H1 (cell line): Measurements from ENCODE around the gene ARAP2. TPM values are rescaled to one million over a fixed set of nuclear protein-coding genes. Genes with fewer than 3 reads are reported as not detected.

Experiments used
- CTCF ChIA-PET: fragments of 300-600 bp; sonication (Branson Sonifier 250); formaldehyde crosslinking; loops from one replicate; lab custom pipeline; 2021; ENCODE audit not compliant: partially characterized antibody; lab: Charles Lee
- POLR2A ChIA-PET: fragments of 300-600 bp; sonication (Branson Sonifier 250); formaldehyde crosslinking; loops from one replicate; lab custom pipeline; 2021; ENCODE audit warnings: inconsistent platforms; ENCODE audit not compliant: partially characterized antibody; lab: Charles Lee
- DNase-seq, 2 experiments: peaks; one replicate each; pipeline versions ENCODE4 v3.0.0 to v3.0.0-alpha.2; 2010 to 2022; ENCODE audit warnings: low spot score in 2 of 2, low read depth in 1 of 2, mixed read lengths in 1 of 2
- FAIRE-seq: peaks from 2 replicates; lab custom pipeline; 2011; peaks lifted over from hg19 to GRCh38; lab: Jason Lieb, UNC
- H2AFZ ChIP-seq: 2 replicates; pipeline ENCODE4 v1.8.1; 2012; ENCODE audit warnings: low read length, inconsistent platforms
- H2AK5ac ChIP-seq: 2 replicates; pipeline ENCODE4 v1.6.1; 2013; ENCODE audit warnings: low read depth, low read length
- H2BK120ac ChIP-seq: replicated peaks from 2 replicates; pipeline ENCODE3; 2013; ENCODE audit warnings: low read depth, low read length, inconsistent platforms
- H2BK12ac ChIP-seq: 2 replicates; pipeline ENCODE4 v1.6.1; 2013; ENCODE audit warnings: low read depth, low read length
- H2BK15ac ChIP-seq: 2 replicates; pipeline ENCODE4 v1.6.1; 2013; ENCODE audit warnings: low read length
- H2BK20ac ChIP-seq: 2 replicates; pipeline ENCODE4 v1.6.1; 2013; ENCODE audit warnings: low read length
- H2BK5ac ChIP-seq: 2 replicates; pipeline ENCODE4 v1.6.1; 2013; ENCODE audit warnings: low read depth, low read length
- H3K14ac ChIP-seq: 2 replicates; pipeline ENCODE4 v1.6.1; 2013; ENCODE audit warnings: inconsistent platforms; ENCODE audit not compliant: insufficient read length
- H3K18ac ChIP-seq: 2 replicates; pipeline ENCODE4 v1.6.1; 2013; ENCODE audit warnings: low read length; ENCODE audit errors: extremely low read depth
- H3K23ac ChIP-seq: 2 replicates; pipeline ENCODE4 v1.6.1; 2013; ENCODE audit warnings: inconsistent platforms; ENCODE audit not compliant: insufficient read length
- H3K23me2 ChIP-seq: 2 replicates; pipeline ENCODE4 v1.6.1; 2013; ENCODE audit warnings: low read depth, low read length
- H3K27ac ChIP-seq: 2 replicates; pipeline ENCODE4 v1.6.1; 2011; ENCODE audit warnings: low read depth, low read length, inconsistent platforms
- H3K27me3 ChIP-seq, 4 experiments: replicated peaks in 1 of 4; 1 replicate in 1 of 4; 2 replicates in 3 of 4; pipeline versions ENCODE4 v1.6.1 to v1.8.1; 2011 to 2013; ENCODE audit warnings: low read length in 3 of 4, mild to moderate bottlenecking in 3 of 4, inconsistent platforms in 2 of 4, mixed read lengths in 2 of 4, moderate library complexity in 1 of 4; ENCODE audit not compliant: control insufficient read depth in 3 of 4, insufficient read depth in 3 of 4; ENCODE audit errors: extremely low read depth in 1 of 4
- H3K36me3 ChIP-seq, 4 experiments: 2 replicates each; pipeline versions ENCODE4 v1.6.1 to v1.8.1; 2011 to 2013; ENCODE audit warnings: mild to moderate bottlenecking in 4 of 4, low read length in 3 of 4, moderate library complexity in 2 of 4, control low read depth in 1 of 4, inconsistent platforms in 1 of 4; ENCODE audit not compliant: insufficient read depth in 4 of 4, control insufficient read depth in 2 of 4
- H3K4ac ChIP-seq: replicated peaks from 2 replicates; pipeline ENCODE3; 2013; ENCODE audit warnings: low read length, low read depth, mixed read lengths, inconsistent platforms; ENCODE audit not compliant: insufficient read length
- H3K4me1 ChIP-seq, 4 experiments: replicated peaks in 1 of 4; 1 replicate in 1 of 4; 2 replicates in 3 of 4; pipeline versions ENCODE4 v1.6.1 to v1.8.1; 2011 to 2013; ENCODE audit warnings: low read length in 3 of 4, inconsistent platforms in 2 of 4, mixed read lengths in 1 of 4; ENCODE audit not compliant: insufficient read depth in 4 of 4, control insufficient read depth in 3 of 4
- H3K4me2 ChIP-seq, 2 experiments: 2 replicates each; pipeline versions ENCODE4 v1.6.1 to v1.8.1; 2011 to 2013; ENCODE audit warnings: low read depth in 2 of 2, low read length in 2 of 2, control low read depth in 1 of 2, inconsistent platforms in 1 of 2, mild to moderate bottlenecking in 1 of 2; ENCODE audit not compliant: insufficient read depth in 1 of 2
- H3K4me3 ChIP-seq, 4 experiments: fragments of 200-600, 300-600 bp in 1 of 4; sonication (generic), shearing (Covaris generic), sonication (Bioruptor Twin) in 1 of 4; 2 replicates each; pipeline versions ENCODE4 v1.5.1 to v1.8.1; 2011 to 2016; ENCODE audit warnings: low read length in 4 of 4, low read depth in 3 of 4, control low read depth in 2 of 4, inconsistent platforms in 2 of 4, mild to moderate bottlenecking in 2 of 4, mixed read lengths in 1 of 4, moderate library complexity in 1 of 4; ENCODE audit not compliant: insufficient read depth in 2 of 4; ENCODE audit errors: extremely low read depth in 1 of 4
- H3K56ac ChIP-seq: replicated peaks from 2 replicates; pipeline ENCODE3; 2013; ENCODE audit warnings: low read depth, mild to moderate bottlenecking, mixed read lengths, low read length, inconsistent platforms; ENCODE audit not compliant: insufficient read length
- H3K79me1 ChIP-seq: 2 replicates; pipeline ENCODE4 v1.6.1; 2013; ENCODE audit warnings: low read depth, low read length, control low read depth
- H3K79me2 ChIP-seq, 2 experiments: 2 replicates each; pipeline versions ENCODE4 v1.6.1 to v1.8.1; 2012 to 2013; ENCODE audit warnings: low read length in 2 of 2, mild to moderate bottlenecking in 2 of 2, inconsistent platforms in 1 of 2; ENCODE audit not compliant: insufficient read depth in 2 of 2, control insufficient read depth in 1 of 2
- H3K9ac ChIP-seq, 4 experiments: replicated peaks in 1 of 4; 1 replicate in 1 of 4; 2 replicates in 3 of 4; pipeline versions ENCODE4 v1.6.1 to v1.8.1; 2011 to 2013; ENCODE audit warnings: low read depth in 3 of 4, low read length in 3 of 4, control low read depth in 2 of 4, mild to moderate bottlenecking in 2 of 4, moderate library complexity in 2 of 4, inconsistent platforms in 1 of 4; ENCODE audit errors: extremely low read depth in 1 of 4
- H3K9me3 ChIP-seq, 2 experiments: 2 replicates each; pipeline versions ENCODE4 v1.6.1 to v1.8.1; 2012 to 2013; ENCODE audit warnings: mild to moderate bottlenecking in 2 of 2, moderate library complexity in 2 of 2, control low read depth in 1 of 2, inconsistent platforms in 1 of 2, low read depth in 1 of 2, low read length in 1 of 2, mixed read lengths in 1 of 2; ENCODE audit not compliant: insufficient read depth in 2 of 2
- H4K20me1 ChIP-seq, 2 experiments: replicated peaks in 1 of 2; 2 replicates each; pipeline versions ENCODE3 to v1.8.1; 2011 to 2013; ENCODE audit warnings: inconsistent platforms in 2 of 2, low read length in 2 of 2, mild to moderate bottlenecking in 1 of 2; ENCODE audit not compliant: insufficient read depth in 2 of 2, control insufficient read depth in 1 of 2
- H4K5ac ChIP-seq: 2 replicates; pipeline ENCODE4 v1.6.1; 2013; ENCODE audit warnings: low read length, low read depth, mixed read lengths, inconsistent platforms; ENCODE audit not compliant: insufficient read length
- H4K8ac ChIP-seq: 2 replicates; pipeline ENCODE4 v1.8.0; 2013; ENCODE audit warnings: mild to moderate bottlenecking, moderate library complexity, low read length, inconsistent platforms; ENCODE audit not compliant: insufficient read depth; ENCODE audit errors: extremely low read depth
- H4K91ac ChIP-seq: replicated peaks from 2 replicates; pipeline ENCODE3; 2013; ENCODE audit warnings: low read length, mixed read lengths, inconsistent platforms; ENCODE audit not compliant: insufficient read length
- ASH2L ChIP-seq: fragments of 200-600, 300-600 bp; sonication (generic); IDR thresholded peaks from one replicate; pipeline ENCODE4 v1.7.1; 2017; ENCODE audit warnings: low read length
- CBX5 ChIP-seq: fragments of 300-800, 300-1000 bp; sonication (generic); IDR thresholded peaks from 2 replicates; pipeline ENCODE4 v1.7.1; 2016; ENCODE audit warnings: antibody characterized with exemption, low read length, low read depth
- FOSL1 ChIP-seq: IDR thresholded peaks from 2 replicates; pipeline ENCODE4 v1.6.1; 2011; ENCODE audit warnings: mild to moderate bottlenecking, low read depth, low read length, moderate library complexity; ENCODE audit not compliant: insufficient read depth
- GABPA ChIP-seq: IDR thresholded peaks from 2 replicates; pipeline ENCODE4 v1.6.1; 2011; ENCODE audit warnings: mild to moderate bottlenecking, low read length, moderate library complexity, borderline replicate concordance; ENCODE audit not compliant: insufficient read depth
- POLR2AphosphoS5 ChIP-seq: IDR thresholded peaks from 2 replicates; pipeline ENCODE4 v1.6.1; 2011; ENCODE audit warnings: low read depth, low read length
- SUZ12 ChIP-seq: fragments of 200-600 bp; sonication (generic); IDR thresholded peaks from 2 replicates; pipeline ENCODE4 v1.6.1; 2012; ENCODE audit warnings: mild to moderate bottlenecking, inconsistent platforms, low read length, moderate library complexity, mixed read lengths
- WGBS, 2 experiments: shearing (Covaris generic) in 1 of 2; methylation state at CpG; one replicate each; pipeline versions ENCODE4 v1.1.6 to v1.1.7; 2013 to 2015; ENCODE audit warnings: low lambda C conversion rate in 2 of 2, mixed read lengths in 2 of 2, inconsistent platforms in 1 of 2, low coverage in 1 of 2, missing lambda C conversion rate in 1 of 2; ENCODE audit not compliant: insufficient replicate concordance in 2 of 2, insufficient coverage in 1 of 2, insufficient read length in 1 of 2; ENCODE audit errors: extremely low coverage in 1 of 2, missing lambda C conversion rate in 1 of 2; 5-methylcytosine and 5-hydroxymethylcytosine counted together
- polyA plus RNA-seq, 7 experiments: library from polyadenylated mRNA; depleted of rRNA in 3 of 7; stranded (reverse) in 5 of 7; unstranded in 2 of 7; fragments of >200 nt in 5 of 7; fragments of 200-250 nt in 2 of 7; gene quantifications; 1 replicate in 5 of 7; 2 replicates in 1 of 7; 4 replicates in 1 of 7; pipeline versions ENCODE4 v1.2.1 to v1.2.3, GENCODE V29; 2011 to 2013; ENCODE audit warnings: missing spikeins in 2 of 7, mixed read lengths in 2 of 7
- total RNA-seq: library from RNA; stranded (reverse); fragmentation: NEBNext Ultra II Directional; extraction: Animal tissue kit (Norgen Biotek cat#: 25700); gene quantifications from 2 replicates; pipeline ENCODE4 v1.2.1, GENCODE V29; 2021

The ARAP2 gene
- total and polyA plus RNA-seq, 2 of the 8 experiments (the other 6 are each of a cell fraction or from before 2014, with no cell fraction given), result 0.15 to 2.3 TPM

DNA sequence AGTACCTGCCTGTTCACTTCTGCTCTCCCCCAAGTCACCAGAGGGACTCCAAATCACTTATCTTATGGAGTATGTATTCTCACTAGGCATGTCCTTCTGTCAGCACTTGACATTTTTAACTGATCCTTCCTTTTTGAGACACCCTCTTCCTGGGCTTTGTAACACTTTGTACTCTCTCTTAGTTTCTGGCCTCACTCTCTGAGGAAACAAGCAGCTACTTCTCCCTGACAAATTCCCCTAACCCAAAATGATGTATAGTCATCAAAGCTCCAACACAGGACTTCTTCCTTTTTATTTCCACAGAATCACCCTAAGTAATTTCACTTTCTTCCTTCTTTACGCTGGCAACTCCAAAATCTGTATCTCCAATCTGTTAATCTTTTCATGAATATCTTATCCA lies 101.8 kb downstream of the ARAP2 start:
- no peak overlapping the region for H3K27ac ChIP-seq
- no peak overlapping the region for H2BK120ac ChIP-seq
- H4K20me1 ChIP-seq, result no peaks in the 10 kb centered on the region
- H4K91ac ChIP-seq, result no peak overlapping the region
- H2BK12ac ChIP-seq, result no peak overlapping the region
- H3K23me2 ChIP-seq, result no peaks in the 10 kb centered on the region; the same call in 1 of the 2 replicates
- CTCF ChIA-PET, result interaction anchor here (0.7 to 1.1 kb wide), 2 partner anchors 16 to 102 kb away, joined by 3 read pairs; partner anchors contain the start of gene ARAP2
- TF ChIP-seq POLR2AphosphoS5 (no peak), ASH2L (no peak), CBX5 (no peak), SUZ12 (no peak), FOSL1 (no peak), GABPA (no peak)
- H2BK5ac ChIP-seq, result no peak overlapping the region
- no peak for FAIRE-seq
- no peak overlapping the region for H3K18ac ChIP-seq
- no peak overlapping the region for H4K5ac ChIP-seq
- H3K14ac ChIP-seq, result no peak overlapping the region
- H2BK15ac ChIP-seq, result no peak overlapping the region
- 93% methylated on average over 1 of the region's 1 CpG; no CpG with 5 or more reads in 1 of the 2 experiments for WGBS, 2 experiments
- H2AK5ac ChIP-seq, result no peak overlapping the region
- H3K56ac ChIP-seq, result no peak overlapping the region
- H2BK20ac ChIP-seq, result no peak overlapping the region
- H3K4ac ChIP-seq, result no peak overlapping the region
- POLR2A ChIA-PET, result no interaction called here
- no peaks in the 10 kb centered on the region for H3K9me3 ChIP-seq
- H3K4me2 ChIP-seq, result no peak overlapping the region
- H4K8ac ChIP-seq, result no peak overlapping the region
- DNase-seq, result no peak
- H2AFZ ChIP-seq, result no peak overlapping the region
- H3K4me1 ChIP-seq, result no peaks in the 10 kb centered on the region
- no peak overlapping the region for H3K4me3 ChIP-seq
- no peaks in the 10 kb centered on the region for H3K79me1 ChIP-seq
- no peaks in the 10 kb centered on the region for H3K27me3 ChIP-seq
- H3K9ac ChIP-seq, result no peak overlapping the region
- H3K36me3 ChIP-seq, result no peaks in the 10 kb centered on the region
- no peaks in the 10 kb centered on the region for H3K79me2 ChIP-seq
- H3K23ac ChIP-seq, result no peak overlapping the region
